ENCODE results near the gene ABLIM3. TPM values are rescaled to one million over a fixed set of nuclear protein-coding genes. Genes with fewer than 3 reads are reported as not detected.
A peak's percentile ranks its signal among the peaks of the same experiment; 100 is the strongest.

The ABLIM3 gene
- total RNA-seq, 1 experiment from 2014 or later, result 14.3 TPM

- no TSS peak for BruUV-seq (replicated peaks)
- peak overlapping the region; percentile 43 for H3K4me2 ChIP-seq (ENCODE audit: low read length)
- TF ChIP-seq CEBPB (IDR thresholded peaks at IDR 0.05; ENCODE audit: low read depth) (peak; percentile 4; the same call in 1 of the 2 replicates), POLR2AphosphoS5 (IDR thresholded peaks at IDR 0.05; ENCODE audit: low read depth, low read length) (no peak), SRF (IDR thresholded peaks at IDR 0.05; ENCODE audit: low read depth) (no peak), ZFX (IDR thresholded peaks at IDR 0.05) (no peak)
- H3K9me3 ChIP-seq (ENCODE audit: control insufficient read depth in 1 of 2, insufficient read depth in 1 of 2, low read depth in 1 of 2, low read length in 2 of 2), result no peaks in the 10 kb centered on the region
- DNase-seq (ENCODE audit: low read depth, low spot score) (no peak), ATAC-seq (no peak)
- peaks cover 10 to 32% of the 10 kb centered on the region in 2 experiments; a peak in 3 of 4 replicates for H3K4me1 ChIP-seq (ENCODE audit: control insufficient read depth in 1 of 2, insufficient read depth in 2 of 2, low read length in 2 of 2)
- ChIA-PET RAD21 (ENCODE audit: low non-redundant PET in 1 of 2, low total read pairs in 2 of 2, uncharacterized antibody in 2 of 2, unreplicated experiment in 2 of 2) (no interaction called here), CTCF (interaction anchor here (0.7 to 1.4 kb wide), 3 partner anchors 9 to 387 kb away, joined by 3 to 5 read pairs (median 3); no protein-coding TSS in a partner anchor), POLR2A (no interaction called here)
- no peaks in the 10 kb centered on the region for H3K9me2 ChIP-seq (ENCODE audit: insufficient read depth)
- H3K27ac ChIP-seq (ENCODE audit: low read depth, low read length), result no peak overlapping the region
- intact Hi-C loops (cut with micrococcal nuclease), result loop anchor here (10.0 kb wide), 1 partner anchor 113 kb away; no protein-coding TSS in a partner anchor
- no peaks in the 10 kb centered on the region for H3K36me3 ChIP-seq (ENCODE audit: control insufficient read depth in 1 of 2, insufficient read depth in 2 of 2, low read length in 2 of 2)
- H2AFZ ChIP-seq (ENCODE audit: low read depth, low read length, poor library complexity, severe bottlenecking), result peak overlapping the region; percentile 54
- no peaks in the 10 kb centered on the region for H3K27me3 ChIP-seq (ENCODE audit: insufficient read depth, low read length)
- no peaks in the 10 kb centered on the region for H4K20me1 ChIP-seq (ENCODE audit: insufficient read depth)
- H3K79me2 ChIP-seq (ENCODE audit: insufficient read depth, low read length), result no peaks in the 10 kb centered on the region
- no peak overlapping the region for H3K4me3 ChIP-seq (replicated peaks in 1 of 2; ENCODE audit: low read depth in 1 of 2, low read length in 2 of 2)
- H3K9ac ChIP-seq (ENCODE audit: low read length), result no peak overlapping the region
Measured at GRCh38 chr5:149117970-149118369, 23.3 kb upstream of the ABLIM3 start.

GRCh38 chr5:149118463-149118862 lies 22.8 kb upstream of the ABLIM3 start:
- Histone ChIP-seq H3K9me3 (ENCODE audit: control insufficient read depth in 1 of 2, insufficient read depth in 1 of 2, low read depth in 1 of 2, low read length in 2 of 2) (no peaks in the 10 kb centered on the region), H3K79me2 (ENCODE audit: insufficient read depth, low read length) (no peaks in the 10 kb centered on the region), H3K27me3 (ENCODE audit: insufficient read depth, low read length) (no peaks in the 10 kb centered on the region), H3K9me2 (ENCODE audit: insufficient read depth) (no peaks in the 10 kb centered on the region), H3K4me1 (ENCODE audit: control insufficient read depth in 1 of 2, insufficient read depth in 2 of 2, low read length in 2 of 2) (peaks cover 7 to 30% of the 10 kb centered on the region in 2 experiments; a peak in 3 of 4 replicates), H3K27ac (ENCODE audit: low read depth, low read length) (no peak overlapping the region), H3K4me3 (replicated peaks in 1 of 2; ENCODE audit: low read depth in 1 of 2, low read length in 2 of 2) (no peak overlapping the region), H2AFZ (ENCODE audit: low read depth, low read length, poor library complexity, severe bottlenecking) (peak overlapping the region; percentile 54), H4K20me1 (ENCODE audit: insufficient read depth) (no peaks in the 10 kb centered on the region), H3K9ac (ENCODE audit: low read length) (no peak overlapping the region), H3K4me2 (ENCODE audit: low read length) (peak overlapping the region; percentile 43), H3K36me3 (ENCODE audit: control insufficient read depth in 1 of 2, insufficient read depth in 2 of 2, low read length in 2 of 2) (no peaks in the 10 kb centered on the region)
- ATAC-seq (peak; percentile 31; the same call in 1 of the 2 replicates), DNase-seq (ENCODE audit: low read depth, low spot score) (no peak)
- ChIA-PET POLR2A (no interaction called here), CTCF (interaction anchor here (1.4 kb wide), 1 partner anchor 8 kb away, joined by 3 read pairs; no protein-coding TSS in a partner anchor), RAD21 (ENCODE audit: low non-redundant PET in 1 of 2, low total read pairs in 2 of 2, uncharacterized antibody in 2 of 2, unreplicated experiment in 2 of 2) (no interaction called here)
- BruUV-seq (replicated peaks), result no TSS peak
- intact Hi-C loops (cut with micrococcal nuclease), result loop anchor here (10.0 kb wide), 1 partner anchor 114 kb away; no protein-coding TSS in a partner anchor
- 0 out of 2 replicates have a peak, but pooled peaks have one; percentile 8 for TF ChIP-seq RAD21 (IDR thresholded peaks at IDR 0.05; ENCODE audit: low read depth)
- TF ChIP-seq ZFX (IDR thresholded peaks at IDR 0.05), result no peak
- TF ChIP-seq YY1 (IDR thresholded peaks at IDR 0.05; ENCODE audit: extremely low read depth, insufficient replicate concordance, low read depth, low read length), result no peak
- no peak for TF ChIP-seq ZNF274 (IDR thresholded peaks at IDR 0.05; ENCODE audit: low read depth, low read length)
- TF ChIP-seq EGR1 (IDR thresholded peaks at IDR 0.05; ENCODE audit: low read depth), result no peak
- peak; percentile 61 for TF ChIP-seq JUND (IDR thresholded peaks at IDR 0.05)
- no peak for TF ChIP-seq SIN3A (IDR thresholded peaks at IDR 0.05; ENCODE audit: low read depth)
- TF ChIP-seq CEBPB (IDR thresholded peaks at IDR 0.05; ENCODE audit: low read depth), result no peak; the same call in 1 of the 2 replicates
- TF ChIP-seq SRF (IDR thresholded peaks at IDR 0.05; ENCODE audit: low read depth), result no peak
- no peak for TF ChIP-seq ATF3 (IDR thresholded peaks at IDR 0.05)
- no peak for TF ChIP-seq EZH2 (IDR thresholded peaks at IDR 0.05)
- TF ChIP-seq POLR2A (IDR thresholded peaks at IDR 0.05; ENCODE audit: borderline replicate concordance, extremely low read depth, insufficient read depth, insufficient read length), result no peak
- no peak for TF ChIP-seq ZBTB33 (IDR thresholded peaks at IDR 0.05; ENCODE audit: extremely low read depth, insufficient replicate concordance, low read length)
- TF ChIP-seq EZH2phosphoT487 (IDR thresholded peaks at IDR 0.05; ENCODE audit: borderline replicate concordance), result no peak

Data from HCT116 (cell line).